ENCODE measurements around the gene CENPO. TPM values are rescaled to one million over a fixed set of nuclear protein-coding genes. Genes with fewer than 3 reads are reported as not detected.

CENPO gene
- total and polyA plus RNA-seq, 12 donors = 1.2 to 4.6 (median 2.2) TPM

DNA sequence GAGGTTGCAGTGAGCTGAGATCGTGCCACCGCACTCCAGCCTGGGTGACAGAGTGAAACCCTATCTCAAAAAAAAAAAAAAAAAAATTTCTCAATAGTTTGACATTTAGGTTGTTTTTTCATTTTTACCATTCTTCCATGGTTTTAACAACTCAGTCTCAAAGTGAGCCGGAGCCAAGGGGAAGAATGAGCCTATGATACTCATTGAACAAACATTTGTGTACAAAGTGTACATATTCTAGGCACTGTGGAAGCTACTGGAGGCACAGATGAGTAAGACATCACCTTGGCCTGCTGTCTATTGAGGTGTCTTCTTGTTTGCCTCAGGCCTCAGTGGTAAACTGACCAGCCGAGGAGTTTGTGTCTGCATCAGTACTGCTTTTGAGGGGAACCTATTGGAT is 21.9 kb downstream of the CENPO start:
- no peak overlapping the region for H3K4me3 ChIP-seq
- no peaks in the 10 kb centered on the region for H3K27me3 ChIP-seq
- peaks cover 0 to 52% (median 8%) of the 10 kb centered on the region in 9 donors for H3K36me3 ChIP-seq
- 98 to 100% methylated on average over 4 of the region's 4 CpGs for WGBS, 2 donors
- H3K27ac ChIP-seq = no peak overlapping the region
- no peaks in the 10 kb centered on the region for H3K9me3 ChIP-seq
- H3K4me1 ChIP-seq = peaks cover 0 to 14% (median 0%) of the 10 kb centered on the region in 9 donors
- TF ChIP-seq, protein P1, sequence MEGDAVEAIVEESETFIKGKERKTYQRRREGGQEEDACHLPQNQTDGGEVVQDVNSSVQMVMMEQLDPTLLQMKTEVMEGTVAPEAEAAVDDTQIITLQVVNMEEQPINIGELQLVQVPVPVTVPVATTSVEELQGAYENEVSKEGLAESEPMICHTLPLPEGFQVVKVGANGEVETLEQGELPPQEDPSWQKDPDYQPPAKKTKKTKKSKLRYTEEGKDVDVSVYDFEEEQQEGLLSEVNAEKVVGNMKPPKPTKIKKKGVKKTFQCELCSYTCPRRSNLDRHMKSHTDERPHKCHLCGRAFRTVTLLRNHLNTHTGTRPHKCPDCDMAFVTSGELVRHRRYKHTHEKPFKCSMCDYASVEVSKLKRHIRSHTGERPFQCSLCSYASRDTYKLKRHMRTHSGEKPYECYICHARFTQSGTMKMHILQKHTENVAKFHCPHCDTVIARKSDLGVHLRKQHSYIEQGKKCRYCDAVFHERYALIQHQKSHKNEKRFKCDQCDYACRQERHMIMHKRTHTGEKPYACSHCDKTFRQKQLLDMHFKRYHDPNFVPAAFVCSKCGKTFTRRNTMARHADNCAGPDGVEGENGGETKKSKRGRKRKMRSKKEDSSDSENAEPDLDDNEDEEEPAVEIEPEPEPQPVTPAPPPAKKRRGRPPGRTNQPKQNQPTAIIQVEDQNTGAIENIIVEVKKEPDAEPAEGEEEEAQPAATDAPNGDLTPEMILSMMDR (IDR thresholded peaks at IDR 0.05) = no peak
- ATAC-seq (no peak), DNase-seq (no peak)
- intact Hi-C loops (cut with DNase I) = loop anchor here in 1 of 10 donors (5.0 kb wide), 1 partner anchor 393 kb away; no protein-coding TSS in a partner anchor

DNA sequence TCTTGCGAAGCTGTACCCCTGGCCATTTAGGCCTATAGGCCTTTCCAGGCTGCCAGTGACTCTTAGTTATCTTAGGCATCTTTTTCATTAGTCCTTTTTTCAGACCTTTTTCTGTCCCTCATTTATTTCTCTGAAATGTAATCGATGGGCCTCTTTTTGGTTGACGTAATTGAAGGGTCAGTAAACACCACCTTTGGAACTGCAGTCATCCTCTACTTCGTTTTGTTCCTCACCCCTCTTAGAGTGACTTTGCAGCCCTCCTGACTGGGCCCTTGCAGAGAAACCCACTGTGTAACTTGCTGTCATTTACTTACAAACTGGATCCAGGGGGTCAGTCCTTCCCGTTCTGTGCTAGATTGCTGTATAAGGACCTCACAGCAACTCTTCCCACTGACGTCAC is 23.2 kb downstream of the CENPO start:
- H3K4me3 ChIP-seq = no peak overlapping the region
- H3K27me3 ChIP-seq = no peaks in the 10 kb centered on the region
- no peak overlapping the region for H3K27ac ChIP-seq
- intact Hi-C loops (cut with DNase I) = loop anchor here in 1 of 10 donors (5.0 kb wide), 1 partner anchor 394 kb away; no protein-coding TSS in a partner anchor
- no peaks in the 10 kb centered on the region for H3K9me3 ChIP-seq
- TF ChIP-seq, protein P1 (IDR thresholded peaks at IDR 0.05) = no peak
- ATAC-seq (no peak), DNase-seq (no peak)
- H3K36me3 ChIP-seq = peaks cover 0 to 64% (median 8%) of the 10 kb centered on the region in 9 donors
- peaks cover 0 to 14% (median 0%) of the 10 kb centered on the region in 9 donors for H3K4me1 ChIP-seq
- 96 to 98% methylated on average over 6 of the region's 6 CpGs for WGBS, 2 donors

GRCh38 chr2:24816884-24817283 is 23.7 kb downstream of the CENPO start:
- intact Hi-C loops (cut with DNase I) = loop anchor here in 1 of 10 donors (5.0 kb wide), 1 partner anchor 395 kb away; no protein-coding TSS in a partner anchor
- peaks cover 0 to 69% (median 8%) of the 10 kb centered on the region in 9 donors for H3K36me3 ChIP-seq

DNA sequence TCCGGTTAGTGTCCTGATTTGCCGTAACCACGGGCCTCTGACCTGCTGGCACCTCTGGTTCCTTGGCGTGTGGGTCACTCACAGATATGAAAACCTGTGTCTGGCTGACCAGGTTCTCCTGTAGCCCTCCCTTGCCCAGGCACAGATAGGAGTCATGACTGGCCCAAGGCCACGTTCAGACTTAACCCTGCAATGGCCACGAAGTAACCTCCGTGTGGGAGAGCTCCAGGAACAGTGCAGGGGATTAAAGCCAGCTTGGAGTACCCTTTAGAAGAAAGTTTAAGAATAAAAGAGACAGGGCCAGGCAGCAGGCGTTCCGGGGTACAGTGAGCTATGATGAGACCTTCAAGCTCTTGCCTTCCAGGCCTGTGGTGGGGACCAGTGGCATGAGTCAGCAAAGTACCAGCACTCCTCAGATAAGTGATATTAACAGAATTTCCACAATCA is 25.5 kb downstream of the CENPO start:
- ATAC-seq (peak in 5 of 8 donors; percentile 33 to 69 (median 48)), DNase-seq (no peak)
- Histone ChIP-seq H3K27ac (no peak overlapping the region), H3K27me3 (no peaks in the 10 kb centered on the region), H3K4me3 (no peak overlapping the region), H3K36me3 (peaks cover 0 to 87% (median 15%) of the 10 kb centered on the region in 9 donors), H3K4me1 (peaks cover 0 to 14% (median 0%) of the 10 kb centered on the region in 9 donors), H3K9me3 (no peaks in the 10 kb centered on the region)
- intact Hi-C loops (cut with DNase I) = loop anchor here in 1 of 10 donors (5.0 kb wide), 1 partner anchor 396 kb away; no protein-coding TSS in a partner anchor
- TF ChIP-seq, protein P1 (IDR thresholded peaks at IDR 0.05) = no peak
- WGBS, 2 donors = 64 to 68% methylated on average over 9 of the region's 9 CpGs

More at GRCh38 chr2:24816884-24817283, 23.7 kb downstream of the CENPO start:
- 73 to 79% methylated on average over 4 of the region's 4 CpGs for whole genome bisulfite sequencing, 2 donors
- Histone ChIP-seq H3K4me1 (peaks cover 0 to 14% (median 0%) of the 10 kb centered on the region in 9 donors), H3K9me3 (no peaks in the 10 kb centered on the region), H3K4me3 (no peak overlapping the region), H3K27me3 (no peaks in the 10 kb centered on the region), H3K27ac (no peak overlapping the region)
- DNase-seq (no peak), ATAC-seq (no peak)
- TF ChIP-seq, protein P1 (IDR thresholded peaks at IDR 0.05) = no peak

All from heart right ventricle (tissue), 16 donors.